HG02571 (cell line): ENCODE data around the gene GLMP.

Source experiments
- ATAC-seq: cut with Tn5 transposase; IDR thresholded peaks from one replicate; pipeline ENCODE4 v1.9.1; 2021; ENCODE audit warnings: mild to moderate bottlenecking, moderate library complexity; ENCODE audit not compliant: unreplicated experiment

Gene GLMP

DNA sequence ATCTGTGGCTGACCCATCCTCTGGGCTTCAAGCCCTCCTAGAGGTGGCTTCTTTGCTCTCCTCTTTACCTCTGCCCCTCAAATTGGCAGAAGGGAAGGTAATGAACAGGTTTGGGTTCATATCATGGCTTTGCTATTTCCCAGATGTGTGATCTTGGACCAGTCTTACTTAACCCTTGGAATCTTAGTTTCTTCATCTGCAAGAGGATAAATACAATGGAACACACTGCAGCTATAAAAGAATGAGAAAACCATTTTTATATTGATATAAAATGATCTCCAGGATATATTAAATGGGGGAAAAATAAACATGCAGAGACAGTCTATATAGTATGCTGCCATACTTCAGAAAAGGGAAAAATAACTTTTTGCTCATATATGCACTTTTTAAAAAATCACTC is 5.6 kb downstream of the GLMP start:
- ATAC-seq = no peak

DNA sequence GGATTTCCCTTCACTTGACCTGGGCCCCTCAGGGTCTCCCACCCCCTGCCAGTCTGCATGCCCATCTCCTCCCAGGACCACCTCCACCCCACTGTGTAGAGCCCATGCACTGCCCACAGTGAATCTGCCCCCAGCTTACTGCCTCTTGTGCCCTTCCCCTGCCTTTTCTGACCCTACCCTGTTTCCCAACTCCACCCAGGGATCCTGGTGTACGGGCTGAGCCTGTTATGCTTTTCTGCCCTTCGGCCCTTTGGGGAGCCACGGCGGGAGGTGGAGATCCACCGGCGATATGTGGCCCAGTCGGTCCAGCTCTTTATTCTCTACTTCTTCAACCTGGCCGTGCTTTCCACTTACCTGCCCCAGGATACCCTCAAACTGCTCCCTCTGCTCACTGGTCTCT is 9.4 kb downstream of the GLMP start:
- ATAC-seq = no peak

DNA sequence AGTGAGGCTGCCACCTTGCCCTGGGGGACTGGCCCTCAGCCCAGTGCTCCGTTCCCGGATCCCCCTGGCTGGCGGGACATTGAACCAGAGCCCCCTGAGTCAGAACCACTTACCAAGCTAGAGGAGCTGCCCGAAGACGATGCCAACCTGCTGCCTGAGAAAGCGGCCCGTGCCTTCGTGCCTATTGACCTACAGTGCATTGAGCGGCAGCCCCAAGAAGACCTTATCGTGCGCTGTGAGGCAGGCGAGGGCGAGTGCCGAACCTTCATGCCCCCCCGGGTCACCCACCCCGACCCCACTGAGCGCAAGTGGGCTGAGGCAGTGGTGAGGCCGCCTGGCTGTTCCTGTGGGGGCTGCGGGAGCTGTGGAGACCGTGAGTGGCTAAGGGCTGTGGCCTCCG is 10.0 kb downstream of the GLMP start:
- ATAC-seq = no peak

DNA sequence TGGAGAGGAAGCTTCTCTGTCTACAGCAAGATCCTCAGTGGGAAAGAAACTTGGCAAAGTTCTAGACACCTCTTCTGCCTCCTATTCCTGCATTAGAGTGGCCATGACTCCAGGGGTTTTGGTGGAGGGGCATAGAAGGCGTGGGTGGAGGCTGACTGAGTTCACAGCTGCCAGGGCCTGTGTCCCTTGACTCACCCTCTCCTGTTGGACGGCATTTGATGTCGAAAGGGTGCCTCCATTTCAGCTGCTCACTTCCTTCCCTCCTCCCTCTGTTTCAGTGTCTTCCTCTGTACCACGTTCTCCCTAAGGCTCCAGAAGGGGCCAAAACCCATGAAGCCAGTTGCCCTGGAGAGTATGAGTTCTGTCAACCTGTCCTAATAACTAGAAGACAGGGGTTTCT is 10.7 kb downstream of the GLMP start:
- no peak for ATAC-seq

DNA sequence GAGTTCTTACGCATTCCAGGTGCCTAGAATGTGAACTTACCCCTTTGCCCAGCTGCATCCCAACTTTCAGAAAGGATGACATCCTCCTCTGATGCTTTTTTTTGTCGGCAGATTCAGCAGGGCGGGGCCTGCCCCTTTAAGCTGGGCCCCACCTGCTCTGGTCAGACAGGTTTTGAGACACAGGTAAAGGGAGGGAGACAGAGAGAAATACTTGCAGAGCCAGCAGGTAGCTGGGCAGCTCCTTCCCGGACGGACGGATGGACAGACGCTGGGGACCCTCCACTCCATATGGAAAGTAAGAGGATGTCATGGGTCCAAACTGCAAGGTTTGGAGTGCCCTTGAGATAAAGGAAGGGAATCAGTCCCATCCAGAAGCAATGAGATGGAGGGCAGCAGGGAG is 11.4 kb downstream of the GLMP start, which contains the start of gene TMEM79:
TSS of gene TMEM79 (plus strand) at position 214 of the 400 bp plus-strand sequence. CDS start 902 bp downstream, outside the sequence.
- no peak for ATAC-seq

DNA sequence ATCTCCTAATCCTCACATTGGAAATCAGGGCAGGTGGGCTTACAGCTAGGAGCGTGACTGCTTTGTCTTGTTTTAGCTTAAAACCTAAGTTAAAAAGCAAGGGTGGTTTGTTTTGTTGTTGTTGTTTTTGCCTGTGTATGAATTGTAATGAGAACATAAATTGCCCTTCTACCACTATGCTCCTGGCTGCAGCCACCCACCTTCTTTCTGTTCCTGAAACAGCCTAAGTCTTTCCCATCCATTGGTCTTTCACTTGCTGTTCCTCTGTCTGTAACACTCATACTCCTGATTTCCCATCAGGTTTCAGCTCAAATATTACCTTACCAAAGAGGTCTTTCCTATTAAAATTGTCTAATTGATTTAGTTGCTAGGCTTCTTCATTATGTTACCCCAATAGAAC is 12.0 kb downstream of the GLMP start:
- no peak for ATAC-seq

DNA sequence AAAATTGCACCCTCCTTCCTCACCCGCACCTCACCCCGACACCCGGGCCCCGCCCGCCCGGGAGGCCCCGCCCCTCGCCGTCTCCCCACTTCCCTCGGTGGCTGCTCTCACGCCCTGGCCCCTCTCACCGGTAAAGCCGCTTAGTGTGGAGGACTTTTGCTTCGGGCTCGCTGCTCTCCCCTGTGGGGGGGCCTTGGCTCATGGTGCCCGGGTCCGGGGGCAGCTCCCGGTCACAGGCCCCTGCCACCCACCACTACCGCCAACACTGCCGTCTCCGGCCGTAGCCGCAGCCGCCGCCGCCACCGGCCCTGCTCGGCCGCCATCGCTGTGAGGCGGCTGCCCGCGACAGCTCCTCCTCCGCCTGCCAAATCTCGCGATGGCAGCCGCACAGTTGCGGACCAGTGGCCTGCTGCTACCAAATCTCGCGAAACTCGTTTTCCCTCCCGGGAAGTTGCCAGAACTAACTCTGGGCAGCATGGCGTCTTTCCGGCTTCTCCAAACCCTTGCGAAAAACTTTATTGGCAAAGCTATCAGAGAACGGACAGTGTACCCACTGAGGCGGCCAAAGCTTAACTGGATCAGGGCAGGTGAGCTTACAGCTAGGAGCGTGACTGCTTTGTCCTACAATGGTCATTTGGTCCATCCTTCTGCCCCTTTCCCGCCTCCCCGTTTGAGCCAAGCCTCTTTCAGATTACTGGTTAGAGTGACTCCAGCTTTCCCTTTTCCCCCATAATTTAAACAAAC is 12.8 kb downstream of the GLMP start, which contains the start of gene SMG5:
TSS of gene SMG5 (minus strand) at position 347 of the 744 bp plus-strand sequence. CDS start at position 202, 145 bp downstream.
- ATAC-seq = peak; percentile 65

DNA sequence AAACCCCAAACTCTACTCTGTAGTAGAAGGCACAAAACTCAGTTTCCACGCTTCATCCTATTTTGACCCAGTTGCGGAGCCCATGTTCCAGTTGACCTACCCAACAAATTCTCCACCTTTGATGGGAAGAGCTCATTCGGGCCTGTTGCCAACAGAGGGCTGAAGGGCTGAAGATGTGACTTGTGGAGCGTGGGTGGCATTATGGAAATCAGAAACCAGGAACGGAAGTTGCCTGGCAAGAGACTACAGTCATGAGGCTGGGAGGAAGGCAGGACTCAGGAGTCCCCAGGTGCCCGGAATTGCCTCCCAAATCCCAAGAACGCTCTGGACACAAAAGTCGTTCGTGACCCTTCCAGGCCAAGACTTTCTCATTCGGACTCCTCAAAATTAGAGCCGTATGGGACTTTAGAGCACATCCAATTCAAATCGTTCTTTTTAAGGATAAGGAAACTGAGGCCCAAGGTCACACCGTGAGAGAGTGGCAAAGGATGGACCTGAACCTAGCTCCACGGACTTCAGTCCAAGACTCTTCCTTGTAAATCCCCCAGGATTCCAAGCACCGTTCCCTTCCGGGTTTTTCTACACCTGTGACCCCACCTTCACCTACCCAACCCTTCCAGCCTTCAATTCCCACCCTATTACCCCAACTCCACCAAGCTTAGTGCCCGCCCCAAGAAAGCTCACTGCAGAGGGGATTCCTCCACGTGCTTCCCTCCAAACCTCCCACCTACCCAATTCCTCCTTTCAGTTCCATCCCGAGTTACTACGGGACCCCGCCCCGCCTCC is 13.6 kb downstream of the GLMP start:
- no peak for ATAC-seq

DNA sequence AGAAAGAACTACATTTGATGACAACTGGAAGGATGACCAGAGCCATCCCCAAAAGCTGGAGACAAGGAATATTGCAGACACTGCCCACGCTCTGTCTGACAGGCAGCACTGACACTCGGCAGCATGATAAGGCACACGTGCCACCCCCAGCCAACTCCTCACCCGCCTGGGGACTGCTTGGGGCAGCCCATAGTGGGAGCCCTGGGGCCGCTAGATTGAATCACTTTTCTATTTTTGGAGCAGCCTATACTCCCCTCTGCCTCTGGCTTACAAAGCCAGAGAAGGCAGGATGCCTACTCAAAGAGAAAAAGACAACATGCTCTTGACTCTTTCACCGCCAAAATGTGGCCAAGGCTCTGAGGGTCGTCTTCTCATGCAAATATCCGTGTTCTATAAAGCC is 14.2 kb downstream of the GLMP start:
- ATAC-seq = peak; percentile 46

DNA sequence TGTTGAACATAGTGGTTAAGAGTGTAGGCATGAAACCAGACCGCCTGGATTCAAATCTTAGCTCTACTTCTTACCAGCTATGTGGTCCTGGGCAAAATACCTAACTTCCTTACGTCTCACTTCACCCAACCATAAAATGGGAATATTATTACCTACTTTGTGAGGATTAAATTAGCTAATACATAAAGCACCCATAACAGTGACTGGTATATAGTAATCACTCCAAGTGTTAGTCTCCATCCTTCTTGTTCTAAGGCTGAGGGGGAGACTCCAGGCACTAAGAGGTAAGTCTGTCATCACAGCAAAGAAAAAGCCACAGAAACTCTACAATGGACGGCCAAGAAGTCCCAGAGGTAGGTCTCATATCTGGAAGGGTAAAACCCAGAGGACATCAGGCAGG is 15.6 kb downstream of the GLMP start:
- no peak for ATAC-seq

DNA sequence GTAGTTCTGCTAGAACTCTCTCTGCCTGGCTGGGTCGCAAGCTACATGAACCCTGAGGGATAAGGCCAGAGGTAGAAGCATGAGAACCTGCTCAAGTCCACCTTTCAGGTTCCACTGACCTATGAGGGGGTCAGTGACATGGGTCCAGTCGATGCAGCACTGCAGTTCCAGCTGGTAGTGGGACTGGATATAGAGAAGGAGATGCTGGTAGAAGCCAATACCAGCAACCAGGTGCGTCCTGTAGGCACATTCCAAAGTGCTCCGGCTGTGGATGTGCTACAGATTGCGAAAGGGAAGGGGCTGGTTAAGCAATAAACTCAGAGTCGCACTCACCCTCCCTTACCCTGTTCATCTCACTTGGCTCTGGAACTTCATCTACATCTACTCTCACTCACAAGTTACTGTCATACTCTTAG is 18.5 kb downstream of the GLMP start:
- ATAC-seq = no peak

DNA sequence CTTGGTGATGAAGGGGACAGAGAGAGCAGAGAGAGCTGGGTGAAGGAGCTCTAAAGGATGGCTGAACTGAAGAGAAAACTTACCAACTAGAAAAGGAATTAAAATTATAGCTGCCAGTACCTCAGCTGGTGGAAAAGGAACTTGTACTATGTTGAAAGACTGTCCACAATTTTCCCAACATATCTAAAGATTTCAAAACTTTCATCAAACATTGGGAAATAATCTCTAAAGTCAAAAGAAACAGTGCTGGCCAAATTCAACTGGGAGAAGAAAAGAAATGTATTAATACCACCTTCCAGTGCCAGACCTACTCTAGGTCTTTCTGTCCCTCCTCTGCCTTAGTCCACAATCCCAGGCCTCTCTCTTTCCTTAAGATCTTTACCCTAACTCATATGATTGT is 18.9 kb downstream of the GLMP start:
- no peak for ATAC-seq

DNA sequence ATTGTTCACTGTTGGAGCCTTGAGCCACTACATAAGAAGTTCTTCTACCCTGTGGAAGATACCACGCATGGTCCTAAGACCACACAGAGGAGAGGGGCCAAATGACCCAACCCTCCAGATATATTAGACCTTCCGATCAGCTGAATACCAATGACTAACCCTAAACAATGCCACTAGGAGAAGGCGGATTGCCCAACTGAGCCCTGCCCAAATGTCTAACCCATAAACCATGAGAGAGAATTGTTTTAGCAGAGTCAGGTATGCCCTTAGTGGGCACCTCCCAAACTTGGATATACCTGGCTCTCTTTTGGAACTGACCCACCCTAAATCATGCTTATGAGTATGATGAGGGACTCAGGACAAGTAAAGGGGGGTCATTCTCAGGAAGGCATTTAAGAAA is 25.2 kb downstream of the GLMP start:
- ATAC-seq = no peak

DNA sequence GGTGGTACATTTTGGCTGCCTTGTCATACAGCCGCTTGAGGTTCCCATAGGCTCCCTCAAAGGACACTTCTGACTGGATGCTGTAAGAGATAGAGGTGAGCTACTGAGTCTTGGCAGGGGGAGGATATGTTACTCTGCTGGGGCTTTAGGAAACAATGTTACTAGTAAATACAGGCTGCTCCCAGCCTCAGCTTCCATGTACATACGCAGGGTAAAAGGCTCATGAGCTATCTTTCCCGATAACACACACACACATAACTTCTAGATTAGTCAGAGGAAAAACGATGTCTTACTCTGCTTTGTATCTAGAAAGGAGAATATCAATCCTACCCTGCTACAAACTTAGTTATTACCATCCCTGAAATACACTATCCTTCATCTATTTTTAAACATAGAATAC is 27.1 kb downstream of the GLMP start:
- no peak for ATAC-seq

DNA sequence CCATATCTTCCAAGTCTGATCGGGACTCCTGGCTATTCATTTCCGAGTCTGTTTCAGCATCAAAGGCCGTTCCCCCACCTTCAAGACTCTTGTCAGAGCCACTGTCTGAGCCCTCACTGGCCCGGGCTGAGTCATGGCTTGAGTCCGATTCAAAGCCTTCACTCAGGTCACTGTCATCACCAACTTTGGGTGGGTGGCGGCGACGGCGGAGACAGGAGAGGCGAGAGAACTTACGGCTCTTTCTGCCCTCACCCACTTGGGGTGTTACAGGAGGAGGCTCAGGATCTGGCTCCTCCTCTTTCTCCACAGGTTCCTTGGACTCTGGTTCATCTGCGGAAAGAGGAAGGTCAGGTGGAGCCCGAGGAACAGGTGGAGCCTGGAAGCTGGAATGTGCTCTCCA is 29.4 kb downstream of the GLMP start:
- no peak for ATAC-seq

DNA sequence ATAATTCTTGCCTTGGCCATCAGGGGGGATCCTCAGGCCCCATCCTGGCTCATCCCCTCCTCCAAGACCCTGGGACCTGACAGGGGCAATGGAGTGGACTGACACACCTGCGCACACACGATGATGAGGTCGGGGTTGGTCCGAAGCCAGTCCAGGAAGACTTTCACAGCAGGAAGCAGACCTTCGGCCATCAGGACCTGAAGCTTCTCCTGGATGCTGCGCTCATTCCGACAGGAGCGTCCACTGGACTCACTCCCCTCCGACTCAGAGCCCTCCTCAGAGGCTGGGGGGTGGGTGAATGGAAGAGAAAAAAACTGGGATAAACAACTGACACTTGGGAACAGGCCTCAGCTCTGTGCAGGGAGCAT is 32.2 kb downstream of the GLMP start:
- no peak for ATAC-seq

DNA sequence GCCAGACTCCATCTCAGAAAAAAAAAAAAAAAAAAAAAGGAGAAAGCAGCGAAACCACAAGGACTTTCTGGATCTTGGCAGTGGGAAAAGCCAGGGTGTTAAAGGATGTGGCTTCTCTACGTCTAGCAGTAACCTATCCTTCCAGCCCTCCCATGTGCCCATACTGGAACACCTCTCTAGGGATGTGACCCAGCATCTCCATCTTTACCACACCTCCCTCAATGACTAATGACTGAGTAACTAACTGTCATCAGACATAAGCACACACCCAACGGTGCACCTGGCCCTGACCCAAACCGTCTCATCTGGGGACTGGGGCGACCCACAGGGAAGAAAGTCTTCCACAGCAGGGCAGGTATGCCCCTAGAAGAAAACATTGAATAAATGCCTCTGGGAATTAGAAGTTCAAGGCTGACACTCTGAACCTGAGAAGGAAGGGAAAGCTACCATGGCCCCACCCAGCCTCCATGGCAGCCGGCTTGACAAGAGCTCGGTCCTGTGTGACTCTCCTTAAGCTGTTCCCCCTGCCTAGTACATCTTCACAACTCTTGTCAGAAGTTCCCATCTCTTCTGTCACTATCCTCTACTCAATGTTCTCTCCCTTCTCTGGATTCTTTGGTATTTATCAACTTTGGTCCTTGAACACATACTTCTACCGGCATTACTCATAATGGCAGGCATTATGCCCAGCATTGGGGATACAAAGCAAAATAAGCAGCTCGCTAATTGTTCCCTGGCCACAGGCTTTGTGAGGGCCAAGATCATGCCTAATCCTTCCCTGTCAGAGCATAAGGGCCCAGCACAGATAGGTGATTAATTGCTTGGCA is 32.8 kb downstream of the GLMP start:
- ATAC-seq = no peak

DNA sequence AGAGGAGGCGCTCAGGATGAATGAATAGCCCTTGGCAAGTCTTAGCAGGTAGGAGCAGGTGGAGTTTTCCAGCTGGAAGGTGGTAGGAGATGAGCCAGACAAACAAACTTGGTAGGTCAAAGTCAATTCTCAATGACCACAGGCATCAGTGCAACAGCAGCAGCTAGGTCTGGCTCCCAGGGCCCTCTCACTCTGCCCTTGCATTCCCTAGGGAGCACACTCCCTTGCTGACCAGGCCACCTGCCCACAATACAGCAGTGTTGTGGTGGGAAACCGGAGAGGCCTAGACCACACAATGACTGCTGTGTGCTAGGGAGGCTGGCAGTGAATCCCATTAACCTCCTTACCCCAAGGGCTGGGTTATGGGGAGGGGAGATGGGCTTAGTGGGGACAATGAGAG is 34.6 kb downstream of the GLMP start:
- ATAC-seq = no peak

DNA sequence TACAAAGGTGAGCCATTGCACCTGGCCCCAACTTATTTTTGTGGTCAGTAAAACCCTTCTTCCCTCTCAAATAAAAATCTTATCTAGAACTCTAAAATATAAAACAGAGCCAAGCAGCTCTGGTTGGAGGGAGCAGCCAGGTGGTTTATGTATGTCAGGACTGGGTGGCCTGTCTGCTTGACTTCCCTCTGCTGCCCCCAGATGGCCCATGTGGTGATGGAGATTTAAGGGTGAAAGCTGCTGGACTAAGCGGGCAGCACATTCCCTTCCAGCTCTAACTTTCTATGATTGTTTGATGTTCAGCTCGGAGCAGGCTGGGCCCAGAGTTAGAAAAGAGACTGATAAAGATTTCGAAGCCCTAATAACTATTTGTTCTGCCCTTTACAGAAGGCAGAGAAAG is 35.7 kb downstream of the GLMP start:
- ATAC-seq = no peak

DNA sequence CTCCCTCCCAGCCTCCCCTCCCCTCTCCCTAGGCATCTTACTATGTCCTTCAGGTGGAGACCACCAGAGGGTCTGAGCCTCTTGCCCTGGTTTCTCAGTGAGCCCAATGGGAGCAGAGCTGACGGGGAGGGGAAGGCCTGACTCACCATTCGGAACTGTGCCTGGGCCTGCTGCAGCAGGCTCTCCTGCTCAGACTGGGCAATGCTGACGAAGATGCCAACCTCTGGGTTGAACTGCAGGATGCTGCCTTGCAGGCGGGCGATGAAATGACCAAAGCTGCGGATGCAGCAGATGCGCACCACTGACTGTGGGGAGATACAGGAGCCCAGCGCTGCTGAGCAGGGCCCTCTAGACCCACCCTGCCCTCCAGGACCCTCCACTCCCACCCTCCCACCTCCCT is 36.6 kb downstream of the GLMP start:
- ATAC-seq = no peak

DNA sequence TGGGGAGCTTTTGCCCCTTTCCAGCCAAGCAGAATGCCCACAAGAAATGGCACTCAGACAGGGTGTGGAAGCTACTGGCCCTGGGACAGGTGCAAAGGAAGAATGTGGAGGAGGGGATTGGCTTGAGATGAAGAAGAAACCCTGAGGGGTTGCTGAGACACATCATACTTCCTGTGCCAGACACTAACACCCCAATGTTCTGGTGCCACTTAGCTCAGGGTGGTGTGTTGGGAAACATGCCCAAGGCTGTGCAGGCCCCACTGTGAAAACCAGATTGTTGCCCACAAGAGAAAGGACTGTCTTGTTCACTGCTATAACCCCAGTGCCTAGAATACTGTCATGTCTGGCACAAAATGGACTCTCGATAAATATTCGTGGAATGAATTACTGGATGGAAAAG is 37.8 kb downstream of the GLMP start:
- no peak for ATAC-seq
